Inflammatory macrophage treated with lipopolysaccharide for 1 hour (primary cell): ENCODE results near the gene CFAP45.
"Not testable (repeated sequence)": the region's sequence is repeated elsewhere in the genome, so short reads cannot be mapped to it uniquely, and the experiment has no call there.

Experiments used
- DNase-seq, 2 donors: peaks; one replicate each; pipeline ENCODE4 v3.0.0-alpha.2; 2020 to 2022

CFAP45 gene

DNA sequence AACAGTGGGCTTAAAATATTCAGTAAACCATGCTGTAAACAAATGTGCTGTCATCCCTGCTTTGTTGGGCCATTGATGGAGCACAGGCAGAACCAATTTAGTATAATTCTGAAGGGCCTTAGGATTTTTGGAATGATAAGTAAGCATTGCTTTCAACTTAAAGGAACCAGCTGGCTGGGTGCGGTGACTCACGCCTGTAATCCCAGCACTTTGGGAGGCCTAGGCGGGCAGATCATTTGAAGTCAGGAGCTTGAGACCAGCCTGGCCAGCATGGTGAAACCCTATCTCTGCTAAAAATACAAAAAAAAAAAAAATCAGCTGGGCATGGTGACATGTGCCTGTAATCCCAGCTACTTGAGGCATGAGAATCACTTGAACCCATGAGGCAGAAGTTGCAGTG lies 4.1 kb upstream of the CFAP45 start:
- DNase-seq, result not testable (repeated sequence)

DNA sequence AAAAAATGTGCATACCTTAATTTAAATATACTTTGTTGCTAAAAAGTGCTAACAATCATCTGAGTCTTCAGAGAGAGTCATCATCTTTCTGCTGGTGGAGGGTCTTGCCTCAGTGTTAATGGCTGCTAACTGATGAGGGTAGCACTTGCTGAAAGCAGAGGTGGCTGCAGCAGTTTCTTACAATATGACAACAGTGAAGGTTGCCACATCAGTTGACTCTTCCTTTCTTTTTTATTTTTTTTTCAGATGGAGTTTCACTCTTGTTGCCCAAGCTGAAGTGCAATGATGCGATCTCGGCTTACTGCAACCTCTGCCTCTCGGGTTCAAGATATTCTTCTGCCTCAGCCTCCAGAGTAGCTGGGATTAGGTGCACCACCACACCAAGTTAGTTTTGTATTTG lies 2.6 kb upstream of the CFAP45 start:
- peak; percentile 34 to 44 for DNase-seq

DNA sequence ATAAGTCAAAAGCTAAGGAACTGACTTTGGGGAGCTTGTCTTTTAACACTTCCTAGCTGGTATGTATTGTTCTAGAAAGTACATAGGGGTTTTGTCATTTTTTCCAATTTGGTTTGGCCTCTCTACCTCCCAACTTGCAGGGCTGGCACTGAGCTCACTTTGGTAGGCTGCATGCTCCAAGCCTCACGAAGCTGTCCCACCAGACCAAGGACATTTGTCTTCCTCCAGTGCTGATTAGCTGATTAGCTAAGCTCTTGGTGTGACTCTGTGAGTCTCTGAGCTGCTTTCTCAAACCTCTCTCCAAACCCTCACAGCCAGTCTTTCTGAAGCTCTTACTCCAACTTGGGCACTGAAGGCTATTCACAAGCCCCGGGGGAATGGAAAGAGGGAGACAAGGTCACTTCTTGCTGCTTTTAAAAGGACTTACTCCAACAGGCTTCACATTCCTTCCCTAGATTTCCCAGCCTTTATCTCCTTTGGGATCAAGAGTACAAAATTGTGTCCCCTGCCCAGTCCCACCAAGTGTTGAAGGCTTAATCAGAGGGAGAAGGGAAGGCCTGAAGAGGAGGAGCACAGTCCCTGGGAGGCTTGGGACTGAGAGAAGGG lies 893 bp upstream of the CFAP45 start:
- DNase-seq, result no peak

- DNase-seq, result not testable (repeated sequence)
Observed at GRCh38 chr1:159899634-159900033, 331 bp downstream of the CFAP45 start.

GRCh38 chr1:159898527-159898926 lies 1.4 kb downstream of the CFAP45 start:
- no peak for DNase-seq

GRCh38 chr1:159897962-159898361 lies 2.0 kb downstream of the CFAP45 start:
- peak; percentile 71 to 80 for DNase-seq

- no peak for DNase-seq
Observed at GRCh38 chr1:159896546-159896930, 3.4 kb downstream of the CFAP45 start.

- DNase-seq, result peak in 1 of 2 donors; percentile 49
Observed at GRCh38 chr1:159895836-159896545, 4.0 kb downstream of the CFAP45 start.

- no peak for DNase-seq
Observed at GRCh38 chr1:159895286-159895685, 4.7 kb downstream of the CFAP45 start.

DNA sequence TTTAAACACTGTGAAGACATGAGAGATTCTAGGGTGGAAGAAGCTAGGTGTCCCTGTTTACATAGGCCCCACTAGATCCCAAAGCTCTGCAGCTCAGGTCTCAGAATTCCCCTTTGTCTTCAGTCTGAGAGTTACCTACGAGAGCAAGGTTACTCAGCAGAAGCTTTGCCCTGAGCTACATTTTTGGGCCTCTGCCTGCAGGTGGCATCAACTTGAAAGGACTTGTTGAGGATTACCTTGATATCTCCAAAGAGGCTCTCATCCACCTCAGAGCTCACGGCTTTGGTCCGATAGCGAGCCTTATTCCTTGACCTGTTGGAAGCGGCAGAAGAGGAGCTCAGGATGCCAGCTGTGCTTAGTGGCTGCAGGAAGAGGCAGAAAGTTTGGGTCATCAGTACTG lies 7.0 kb downstream of the CFAP45 start:
- DNase-seq, result no peak

DNA sequence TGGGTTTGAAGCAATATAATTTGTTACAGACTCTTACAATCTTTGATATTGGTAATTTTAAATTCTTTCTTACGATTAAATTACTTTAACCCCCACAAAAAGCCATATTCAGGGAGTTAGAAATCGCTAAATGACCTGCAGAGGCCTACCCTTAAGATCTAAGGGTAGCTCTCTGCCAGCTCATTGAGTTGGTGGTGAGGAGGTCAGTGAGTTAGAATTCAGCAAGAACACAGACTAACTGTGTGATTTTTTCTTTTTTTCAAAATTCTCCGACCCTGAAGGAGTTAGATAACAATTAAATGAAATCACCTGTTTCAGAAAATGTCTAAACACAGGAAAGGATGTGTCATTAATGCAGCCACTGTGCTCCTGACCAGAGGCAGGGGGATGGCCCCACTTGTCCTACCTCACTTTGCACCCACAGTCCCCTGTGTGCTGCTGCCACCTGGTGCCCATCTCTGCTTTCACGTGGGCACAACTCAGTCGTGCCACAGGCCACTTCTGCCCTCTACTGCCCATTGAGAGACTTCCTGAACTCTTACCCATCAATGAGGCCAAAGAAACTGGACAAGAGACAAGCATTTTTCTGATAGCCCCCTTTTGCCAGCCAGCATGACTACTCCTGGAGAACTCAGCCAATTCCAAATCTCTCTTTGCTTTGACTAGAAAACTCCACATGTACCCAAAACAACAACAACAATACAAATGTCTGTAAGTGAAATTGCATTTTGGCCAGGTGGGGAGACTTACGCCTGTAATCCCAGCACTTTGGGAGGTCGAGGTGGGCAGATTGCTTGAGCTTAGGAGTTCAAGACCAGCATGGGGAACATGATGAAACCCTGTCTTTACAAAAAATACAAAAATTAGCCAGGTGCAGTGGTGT lies 8.4 kb downstream of the CFAP45 start:
- peak; percentile 76 to 95 for DNase-seq

DNA sequence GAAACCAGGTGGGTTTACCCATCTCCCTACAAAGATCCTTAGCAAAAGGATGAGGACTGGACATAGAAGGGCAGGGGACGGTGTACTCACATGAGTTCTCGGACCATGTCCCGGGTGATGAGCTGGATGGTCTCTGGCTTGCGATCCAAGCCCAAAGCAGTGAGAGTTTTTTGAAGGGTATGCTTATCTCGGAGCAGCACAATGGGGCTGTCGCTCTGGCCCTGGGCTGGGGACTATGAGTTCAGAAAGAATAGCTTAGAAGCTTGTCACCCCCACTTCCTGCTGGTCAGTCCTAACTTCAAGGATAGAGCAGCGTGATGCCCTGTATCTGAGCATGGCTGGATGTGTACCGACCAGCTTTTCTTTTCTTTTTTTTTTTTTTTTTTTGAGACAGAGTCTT lies 9.6 kb downstream of the CFAP45 start:
- no peak for DNase-seq

DNA sequence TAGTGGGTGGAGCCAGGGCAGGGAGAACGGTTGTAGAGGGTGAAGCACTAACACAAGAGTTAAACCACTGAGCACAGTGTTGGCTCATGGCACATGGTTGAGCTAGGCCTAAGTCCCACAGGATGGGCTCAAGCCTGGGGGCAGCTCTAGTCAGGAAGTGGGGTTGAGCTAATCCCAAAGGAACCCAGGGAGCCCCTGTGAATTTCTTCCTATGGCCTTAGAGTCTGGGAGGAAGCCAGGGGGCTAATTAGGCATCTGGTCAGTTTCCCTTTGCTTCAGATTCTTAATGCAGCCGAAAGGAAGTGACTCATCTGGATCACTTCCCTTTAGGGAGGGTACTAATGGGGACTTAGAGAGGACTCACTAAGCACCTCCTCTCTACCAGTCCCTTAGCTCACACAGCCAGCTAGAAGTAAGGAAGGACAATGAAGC lies 10.1 kb downstream of the CFAP45 start:
- DNase-seq, result peak; percentile 83 to 84

- DNase-seq, result no peak
Observed at GRCh38 chr1:159889202-159889601, 10.8 kb downstream of the CFAP45 start.

- no peak for DNase-seq
Observed at GRCh38 chr1:159884296-159884695, 15.7 kb downstream of the CFAP45 start.

GRCh38 chr1:159883134-159883533 lies 16.8 kb downstream of the CFAP45 start:
- no peak for DNase-seq

- DNase-seq, result peak; percentile 73 to 83
Observed at GRCh38 chr1:159882527-159882862, 17.5 kb downstream of the CFAP45 start.

DNA sequence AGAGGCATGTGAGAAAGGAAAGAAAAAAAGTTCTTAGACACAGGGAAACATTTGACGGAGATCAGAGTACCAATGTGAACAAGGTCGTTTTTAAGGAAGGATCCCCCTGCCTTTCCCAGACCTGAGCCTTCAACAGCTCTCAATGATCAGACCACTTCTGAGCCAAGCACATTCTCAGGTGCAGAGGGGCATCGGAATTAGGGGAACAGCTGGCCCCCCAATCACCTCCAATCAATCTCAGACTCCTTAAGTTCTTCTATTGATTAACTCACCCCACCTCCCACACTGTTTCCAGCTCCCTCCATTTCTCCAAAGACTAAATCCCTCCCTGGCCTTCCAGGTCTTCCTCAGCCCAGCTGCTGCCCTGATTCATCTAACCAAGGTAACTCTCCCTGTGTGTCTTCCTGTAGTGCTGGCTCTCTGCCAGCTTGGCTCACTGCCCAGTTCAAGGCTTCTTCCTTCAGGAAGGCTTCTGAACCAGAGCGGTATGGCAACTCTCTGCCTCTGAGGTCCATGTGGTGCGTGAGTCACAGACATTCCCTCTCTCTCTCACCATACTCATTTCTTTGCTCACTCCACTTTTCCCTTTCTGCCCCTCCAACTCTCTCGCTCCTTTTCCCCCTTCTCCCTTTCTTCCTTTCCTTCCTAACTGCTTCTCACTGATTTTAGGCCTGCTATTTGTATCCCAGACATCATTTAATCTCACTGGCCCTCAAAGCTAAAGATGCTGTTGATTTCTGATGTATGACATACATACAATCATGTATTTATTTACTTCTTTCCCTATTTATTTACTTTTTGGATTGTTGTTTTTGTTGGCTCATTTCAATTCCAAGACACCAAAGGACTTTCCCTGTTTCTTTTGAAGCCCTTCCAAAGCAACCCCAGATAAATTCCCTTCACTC lies 18.1 kb downstream of the CFAP45 start:
- DNase-seq, result peak; percentile 53 to 59

DNA sequence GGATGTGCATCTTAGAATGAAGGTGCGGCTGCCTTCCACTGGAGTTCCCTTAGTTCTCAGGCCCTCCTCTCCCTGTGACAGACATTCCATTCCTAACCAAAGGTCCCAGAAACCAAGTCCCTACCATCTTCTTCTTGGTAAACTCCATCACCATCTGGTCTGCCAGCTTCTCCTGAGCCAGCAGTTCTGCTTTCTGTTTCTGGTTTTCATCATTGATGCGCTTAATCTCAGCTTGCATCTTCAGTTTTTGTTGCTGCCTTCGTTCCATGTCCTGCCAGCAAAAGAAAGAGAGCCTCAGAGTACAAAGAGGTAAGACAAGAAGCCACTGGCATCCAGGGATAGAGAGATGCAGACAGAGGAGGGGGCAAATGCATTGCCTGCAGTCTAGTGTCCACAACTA lies 19.5 kb downstream of the CFAP45 start:
- DNase-seq, result peak in 1 of 2 donors; percentile 49

- DNase-seq, result peak; percentile 83 to 96
Observed at GRCh38 chr1:159879977-159880376, 20.0 kb downstream of the CFAP45 start.

GRCh38 chr1:159879136-159879535 lies 20.8 kb downstream of the CFAP45 start:
- no peak for DNase-seq

DNA sequence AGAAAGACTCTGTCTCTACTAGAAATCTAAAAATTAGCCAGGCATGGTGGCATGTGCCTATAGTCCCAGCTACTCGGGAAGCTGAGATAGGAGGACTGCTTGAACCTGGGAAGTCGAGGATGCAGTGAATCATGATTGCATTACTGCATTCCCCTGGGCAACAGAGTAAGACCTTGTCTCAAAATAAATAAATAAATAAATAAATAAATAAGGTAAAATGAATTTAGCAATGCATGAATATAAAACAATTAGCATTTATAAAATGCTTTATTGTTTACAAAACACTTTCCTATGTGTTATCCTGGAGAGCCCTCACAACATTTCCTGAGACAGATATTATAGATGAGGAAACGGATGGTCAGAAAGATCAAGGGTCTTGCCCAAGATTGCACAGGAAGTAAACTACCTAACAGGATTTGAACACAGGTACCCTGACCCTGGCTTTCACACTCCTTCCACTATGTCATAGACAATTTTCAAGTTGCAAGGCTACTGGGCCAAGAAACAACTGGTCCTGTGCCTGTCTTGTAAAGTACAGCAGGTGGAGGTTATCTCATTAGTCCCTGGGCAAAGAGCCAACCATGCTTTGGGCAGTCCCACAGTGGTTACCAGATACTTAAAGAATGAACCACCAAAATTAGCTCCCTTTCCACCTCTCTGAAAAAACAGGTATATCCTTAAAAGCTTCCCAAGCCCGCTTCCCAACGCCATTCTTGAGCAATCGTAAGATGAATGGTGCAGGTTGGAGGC lies 22.1 kb downstream of the CFAP45 start:
- DNase-seq, result no peak
